Superior temporal gyrus (tissue), 1 donor: Measurements from ENCODE around the gene EPS8L2.
"Not testable (repeated sequence)": the region's sequence is repeated elsewhere in the genome, so short reads cannot be mapped to it uniquely, and the experiment has no call there.

Source experiments
- DNase-seq: peaks from one replicate; pipeline ENCODE4 v3.0.0-alpha.2; 2016; ENCODE audit errors: extremely low spot score

EPS8L2 gene

GRCh38 chr11:690244-690643 is 15.8 kb upstream of the EPS8L2 start:
- DNase-seq, result not testable (repeated sequence)

- peak; percentile 46 for DNase-seq
Measured at GRCh38 chr11:690738-691633, 15.0 kb upstream of the EPS8L2 start.

DNA sequence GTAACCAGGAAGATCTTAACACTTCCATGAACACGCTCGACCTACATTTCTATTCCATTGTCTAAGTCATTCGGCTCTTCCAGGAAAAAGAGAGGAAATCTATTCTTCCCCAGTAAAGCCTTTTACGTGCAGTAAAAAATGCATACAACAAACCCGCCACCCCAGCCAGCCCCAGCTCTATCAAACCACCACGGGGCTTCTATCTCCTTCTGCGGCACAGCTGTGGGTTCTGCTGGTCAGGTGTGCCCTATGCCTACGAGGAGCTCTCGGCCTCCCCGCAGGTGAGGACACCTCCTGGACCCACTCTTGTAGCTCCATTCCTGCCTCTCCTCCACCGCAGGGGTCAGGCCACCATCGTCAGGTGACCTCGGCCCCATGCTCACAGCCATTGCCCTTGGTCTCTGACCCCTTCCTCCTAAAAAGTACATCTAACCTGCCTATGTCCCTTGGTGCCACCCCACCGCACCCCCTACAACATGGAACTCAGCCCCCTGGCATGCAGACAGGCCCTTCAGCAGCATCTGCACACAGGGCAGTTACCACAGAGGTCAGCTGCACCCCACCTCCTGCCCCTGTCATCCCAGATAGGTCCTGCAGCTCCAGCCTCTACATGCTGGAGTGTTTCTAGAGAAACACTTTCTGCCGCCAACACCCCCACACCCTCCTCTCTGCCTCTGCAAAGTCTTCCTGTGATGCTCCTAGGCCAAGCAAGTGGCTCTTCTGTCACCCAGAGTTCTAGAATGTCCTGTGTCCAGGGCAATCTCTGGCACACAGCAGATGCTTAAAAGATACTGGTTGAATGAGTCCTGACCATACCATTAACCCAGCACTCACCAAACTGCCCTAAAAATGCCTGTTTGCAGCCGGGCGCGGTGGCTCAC is 14.1 kb upstream of the EPS8L2 start:
- DNase-seq, result no peak

DNA sequence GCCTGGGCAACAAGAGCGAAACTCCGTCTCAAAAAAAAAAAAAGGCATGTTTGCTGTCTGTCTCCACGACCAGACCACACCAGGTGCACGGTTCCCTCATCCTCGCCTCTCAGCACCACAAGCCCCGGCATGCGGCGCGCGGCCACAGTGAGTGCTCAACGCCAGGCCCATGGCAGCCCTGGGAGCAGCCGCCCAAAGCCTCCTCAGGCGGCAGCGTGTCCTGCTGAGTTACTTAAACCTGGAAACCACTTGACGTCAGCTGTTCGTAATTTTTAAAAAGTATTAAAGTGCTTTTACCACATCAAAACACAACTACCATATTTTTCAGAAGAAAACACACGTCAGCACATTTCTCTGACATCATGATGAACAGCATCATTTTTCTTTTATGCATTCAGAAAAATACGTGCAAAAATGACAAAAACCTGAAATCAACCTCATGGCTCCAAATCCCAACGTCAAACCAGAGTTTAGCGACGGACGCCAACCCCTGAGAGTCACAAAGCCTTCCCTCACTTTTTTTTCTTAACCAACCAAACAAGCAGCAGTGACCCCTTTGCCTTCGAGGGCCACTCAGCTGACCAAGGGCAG is 13.1 kb upstream of the EPS8L2 start:
- no peak for DNase-seq

GRCh38 chr11:693415-693831 is 12.6 kb upstream of the EPS8L2 start:
- DNase-seq, result no peak

DNA sequence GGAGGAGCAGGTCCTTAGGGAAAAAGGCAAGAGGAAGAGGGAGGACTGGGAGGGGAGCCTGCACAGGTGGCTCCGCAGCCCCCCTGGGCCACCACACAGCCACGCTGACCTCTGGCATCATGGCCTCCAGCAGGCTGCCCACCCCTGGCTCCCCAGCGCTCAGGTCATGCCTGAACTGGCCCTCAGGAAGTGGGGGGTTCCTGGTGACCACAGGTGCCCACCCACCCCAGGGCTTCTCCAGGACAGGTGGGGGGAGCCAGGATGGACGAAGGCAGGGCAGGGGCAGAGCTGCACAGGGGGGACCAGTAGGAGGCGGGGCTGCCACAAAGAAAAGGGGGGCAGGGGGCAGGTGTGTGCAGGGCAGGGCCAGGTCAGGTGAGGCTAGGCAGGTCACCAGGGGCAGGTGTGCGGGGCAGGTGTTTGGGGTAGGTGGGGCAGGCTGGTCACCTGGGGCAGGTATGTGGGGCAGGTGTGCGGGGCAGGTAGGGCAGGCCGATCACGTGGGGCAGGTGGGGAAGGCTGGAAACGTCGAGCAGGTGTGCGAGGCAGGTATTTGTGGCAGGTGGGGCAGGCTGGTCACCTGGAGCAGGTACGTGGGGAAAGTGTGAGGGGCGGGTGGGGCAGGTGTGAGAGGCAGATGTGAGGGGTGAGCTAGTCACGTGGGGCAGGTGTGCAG is 12.0 kb upstream of the EPS8L2 start:
- DNase-seq, result no peak

GRCh38 chr11:694563-695287 is 11.3 kb upstream of the EPS8L2 start, which contains the start of gene DEAF1:
DEAF1 (minus strand) TSS chr11:695222; CDS start chr11:695047, 175 bp downstream.
- peak; percentile 97 for DNase-seq

- no peak for DNase-seq
Measured at GRCh38 chr11:695288-695537, 10.8 kb upstream of the EPS8L2 start.

DNA sequence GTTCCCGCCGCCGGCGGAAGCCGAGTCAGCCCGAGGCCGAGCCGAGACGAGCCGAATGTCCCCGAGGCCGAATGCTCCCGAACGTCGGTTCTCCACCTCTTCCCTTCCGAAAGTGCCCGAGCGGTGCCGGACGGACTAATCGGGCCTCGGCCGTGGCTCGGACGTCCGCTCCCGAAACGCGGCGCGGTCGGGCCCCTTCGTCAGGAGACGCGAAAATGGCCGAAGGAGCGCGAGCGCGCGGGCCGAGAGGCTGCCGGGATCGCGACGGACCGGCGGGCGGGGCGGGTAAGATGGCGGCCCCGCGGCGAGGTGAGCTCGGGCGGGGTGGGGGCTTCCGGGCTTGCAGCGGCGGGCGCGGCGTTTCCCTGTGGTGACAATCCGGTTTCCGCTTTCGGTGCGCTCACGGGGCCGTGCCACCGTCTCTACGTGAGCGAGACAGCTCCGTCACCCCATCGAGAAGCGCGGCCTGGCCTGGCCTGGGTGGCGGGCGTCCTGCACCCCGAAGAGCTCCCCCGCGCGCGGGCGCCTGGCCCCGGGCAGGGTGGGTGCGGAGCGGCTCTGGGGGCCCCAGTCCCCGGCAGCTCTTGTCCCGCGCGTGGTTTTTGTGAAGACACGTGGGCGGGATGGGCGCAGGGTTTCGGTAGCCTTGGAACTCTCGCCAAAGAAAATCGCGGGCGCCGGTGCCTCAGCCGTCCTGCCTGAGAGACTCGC is 10.3 kb upstream of the EPS8L2 start, which contains the start of gene TMEM80:
Gene TMEM80 (plus strand): TSS at position 279 of the 711 bp plus-strand sequence. CDS start 12 bp downstream, at position 291.
- peak; percentile 98 for DNase-seq

DNA sequence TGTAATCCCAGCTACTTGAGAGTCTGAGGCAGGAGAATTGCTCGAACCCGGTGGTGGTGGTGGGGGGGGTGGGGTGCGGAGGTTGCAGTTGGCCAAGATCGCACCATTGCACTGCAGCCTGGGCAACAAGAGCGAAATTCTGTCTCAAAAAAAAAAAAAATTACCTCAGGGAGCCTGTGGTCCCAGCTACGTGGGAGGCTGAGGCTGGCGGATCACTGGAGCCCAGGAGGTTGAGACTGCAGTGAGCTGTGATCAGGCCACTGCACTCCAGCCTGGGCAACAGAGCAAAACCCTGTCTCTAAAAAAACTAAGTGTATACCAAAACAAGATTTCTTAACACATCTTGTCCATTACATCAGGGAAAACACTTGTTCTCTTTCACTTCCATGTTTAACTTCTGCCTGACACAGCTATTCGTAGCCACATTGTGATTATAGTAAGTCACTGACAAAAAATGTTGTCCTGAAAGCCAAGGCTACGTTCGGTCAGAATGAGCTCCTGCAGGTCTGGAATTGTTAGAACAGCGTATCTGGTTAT is 9.0 kb upstream of the EPS8L2 start:
- peak; percentile 24 for DNase-seq

DNA sequence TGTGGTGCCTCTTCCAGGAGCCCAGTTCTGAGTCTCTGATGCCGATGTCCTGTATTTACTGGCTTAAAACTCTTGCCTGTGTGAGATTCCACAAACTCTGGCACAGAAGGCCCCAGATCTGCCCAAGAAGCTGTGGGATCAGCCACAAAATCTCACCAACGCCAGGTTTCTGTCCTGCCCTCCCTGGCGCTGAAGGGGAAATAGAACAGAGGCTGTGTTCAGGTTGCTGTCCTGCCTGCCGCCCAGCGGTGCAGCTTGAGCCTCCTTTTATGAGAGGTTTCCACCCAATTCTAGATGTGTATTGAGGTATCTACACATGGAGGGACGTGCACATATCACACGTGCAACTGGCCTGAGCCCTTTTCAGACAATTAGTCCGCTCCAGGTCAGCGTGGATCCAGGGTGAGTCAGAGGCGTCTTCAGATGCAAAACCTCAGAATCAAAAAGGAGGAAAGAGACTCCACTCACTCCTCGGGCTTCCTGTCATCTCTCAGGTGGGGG is 8.2 kb upstream of the EPS8L2 start:
- no peak for DNase-seq

GRCh38 chr11:698493-699115 is 7.4 kb upstream of the EPS8L2 start:
- DNase-seq, result no peak

GRCh38 chr11:699116-699508 is 6.9 kb upstream of the EPS8L2 start:
- DNase-seq, result no peak

- no peak for DNase-seq
Measured at GRCh38 chr11:699753-700152, 6.3 kb upstream of the EPS8L2 start.

DNA sequence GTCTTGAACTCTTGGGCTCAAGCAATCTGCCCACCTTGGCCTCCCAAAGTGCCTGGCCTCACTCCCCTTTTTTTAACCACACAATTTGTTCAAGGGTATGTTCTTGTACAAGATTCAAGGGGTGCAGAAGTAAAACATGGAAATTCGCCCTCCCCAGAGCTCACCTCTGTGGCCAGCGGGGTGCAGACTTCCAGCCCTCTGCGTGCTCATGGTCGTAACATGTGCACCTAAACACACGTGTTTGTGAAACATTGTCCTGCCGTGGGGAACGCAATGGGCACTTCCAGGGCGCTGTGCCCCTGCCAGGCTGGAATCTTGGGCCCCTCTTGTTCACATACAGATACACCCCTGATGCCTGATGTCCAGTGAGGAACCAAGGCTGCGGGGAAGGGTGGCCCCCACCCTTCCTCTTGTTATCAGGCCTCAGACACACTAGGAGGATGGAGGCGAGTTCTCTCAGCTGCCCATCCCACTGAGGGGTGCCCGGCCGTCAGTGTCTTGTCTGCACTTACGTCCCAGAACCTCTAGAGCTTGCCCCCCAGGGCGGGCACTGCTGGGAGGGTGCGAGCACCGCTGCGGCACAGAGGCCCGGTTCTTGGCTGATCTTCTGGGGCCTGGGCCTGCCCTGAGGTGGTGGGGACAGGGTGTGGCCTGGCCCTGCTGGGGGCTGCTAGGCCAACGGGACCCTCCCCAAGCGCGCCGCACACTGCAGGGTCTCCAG is 4.1 kb upstream of the EPS8L2 start:
- no peak for DNase-seq

- DNase-seq, result no peak
Measured at GRCh38 chr11:702462-703461, 3.3 kb upstream of the EPS8L2 start.

- DNase-seq, result no peak
Measured at GRCh38 chr11:703506-703905, 2.5 kb upstream of the EPS8L2 start.
